ENCODE measurements around the gene SNRPA. TPM values are rescaled to one million over a fixed set of nuclear protein-coding genes. Genes with fewer than 3 reads are reported as not detected.

SNRPA gene
- total and polyA plus RNA-seq, 2 of the 8 experiments (the other 6 are each of a cell fraction or from before 2014, with no cell fraction given) = 201 to 202 TPM

DNA sequence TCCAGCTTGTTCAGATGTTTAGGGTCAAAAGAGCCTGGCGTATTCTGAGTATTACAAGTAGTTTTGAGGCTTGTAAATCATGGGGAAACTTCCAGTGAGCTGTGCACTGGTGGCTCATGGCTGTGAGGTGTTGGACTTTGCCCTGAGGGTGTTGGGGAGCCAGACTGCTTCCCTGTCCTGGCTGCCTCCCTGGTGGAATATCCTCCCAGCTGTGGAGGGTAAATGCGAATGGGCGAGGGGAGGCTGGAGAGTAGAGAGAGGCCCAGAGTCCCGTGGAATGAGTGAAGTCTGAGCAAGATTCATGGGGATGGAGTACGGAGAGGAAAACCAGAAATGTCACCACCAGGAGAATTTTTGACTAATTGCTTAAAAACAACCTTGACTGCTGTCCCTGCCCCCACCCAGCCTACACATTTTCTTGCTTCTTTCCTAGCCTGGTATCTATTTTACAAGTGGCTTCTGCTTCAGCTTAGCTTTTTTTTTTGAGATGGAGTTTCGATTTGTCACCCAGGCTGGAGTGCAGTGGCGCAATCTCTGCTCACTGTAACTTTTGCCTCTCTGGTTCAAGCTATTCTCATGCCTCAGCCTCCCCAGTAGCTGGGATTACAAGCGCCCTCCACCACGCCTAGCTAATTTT lies 3.7 kb downstream of the SNRPA start:
- Histone ChIP-seq H3K23me2 (ENCODE audit: low read depth, low read length) (peaks cover 7% of the 10 kb centered on the region), H4K20me1 (replicated peaks in 1 of 2; ENCODE audit: control insufficient read depth in 1 of 2, insufficient read depth in 2 of 2, low read length in 2 of 2) (peaks cover 22 to 32% of the 10 kb centered on the region in 2 experiments), H2BK20ac (ENCODE audit: low read length) (no peak overlapping the region), H3K4me2 (ENCODE audit: insufficient read depth in 1 of 2, low read depth in 2 of 2, low read length in 2 of 2) (peak overlapping the region; percentile 34 to 56), H3K27ac (ENCODE audit: low read depth, low read length) (no peak overlapping the region), H4K8ac (ENCODE audit: extremely low read depth, insufficient read depth, low read length) (no peak overlapping the region), H2BK12ac (ENCODE audit: low read depth, low read length) (no peak overlapping the region), H3K18ac (ENCODE audit: extremely low read depth, low read length) (no peak overlapping the region), H3K79me1 (ENCODE audit: low read depth, low read length) (peaks cover 7% of the 10 kb centered on the region), H3K9me3 (ENCODE audit: insufficient read depth in 2 of 2, low read depth in 1 of 2, low read length in 1 of 2) (no peaks in the 10 kb centered on the region), H3K4ac (replicated peaks; ENCODE audit: insufficient read length, low read depth, low read length) (no peak overlapping the region), H4K91ac (replicated peaks; ENCODE audit: insufficient read length, low read length) (no peak overlapping the region), H3K79me2 (ENCODE audit: control insufficient read depth in 1 of 2, insufficient read depth in 2 of 2, low read length in 2 of 2) (peaks cover 43 to 77% of the 10 kb centered on the region in 2 experiments), H3K9ac (replicated peaks in 1 of 4; ENCODE audit: extremely low read depth in 1 of 4, low read depth in 3 of 4, low read length in 3 of 4) (peak overlapping the region in 2 of 4 experiments; percentile 26 to 41; a peak in 4 of 7 replicates), H2BK120ac (replicated peaks; ENCODE audit: low read depth, low read length) (no peak overlapping the region), H3K56ac (replicated peaks; ENCODE audit: insufficient read length, low read depth, low read length) (no peak overlapping the region), H2BK5ac (ENCODE audit: low read depth, low read length) (no peak overlapping the region), H2AFZ (ENCODE audit: low read length) (no peak overlapping the region), H3K4me1 (replicated peaks in 1 of 4; ENCODE audit: control insufficient read depth in 3 of 4, insufficient read depth in 4 of 4, low read length in 3 of 4) (peaks cover 0 to under 1% (median 0%) of the 10 kb centered on the region in 4 experiments; a peak in 3 of 7 replicates), H2AK5ac (ENCODE audit: low read depth, low read length) (no peak overlapping the region), H3K4me3 (ENCODE audit: extremely low read depth in 1 of 4, insufficient read depth in 2 of 4, low read depth in 3 of 4, low read length in 4 of 4) (peak overlapping the region in 1 of 4 experiments; percentile 31; a peak in 2 of 8 replicates), H4K5ac (ENCODE audit: insufficient read length, low read depth, low read length) (no peak overlapping the region), H3K23ac (ENCODE audit: insufficient read length) (no peak overlapping the region), H3K27me3 (replicated peaks in 1 of 4; ENCODE audit: control insufficient read depth in 3 of 4, extremely low read depth in 1 of 4, insufficient read depth in 3 of 4, low read length in 3 of 4) (no peaks in the 10 kb centered on the region), H3K36me3 (ENCODE audit: control insufficient read depth in 2 of 4, insufficient read depth in 4 of 4, low read length in 3 of 4) (peaks cover 21 to 64% (median 42%) of the 10 kb centered on the region in 4 experiments; a peak in 7 of 8 replicates), H3K14ac (ENCODE audit: insufficient read length) (no peak overlapping the region), H2BK15ac (ENCODE audit: low read length) (no peak overlapping the region)
- POLR2A ChIA-PET (ENCODE audit: partially characterized antibody) = interaction anchor here (0.7 to 15.7 kb wide), 7 partner anchors 12 to 124 kb away, joined by 3 to 399 read pairs (median 6); partner anchors contain the start of genes COQ8B, EGLN2, ITPKC and MIA
- DNase-seq (ENCODE audit: low read depth in 1 of 2, low spot score in 2 of 2) = no peak
- CTCF ChIA-PET (ENCODE audit: partially characterized antibody) = interaction anchor here (0.6 to 3.4 kb wide), 6 partner anchors 12 to 495 kb away, joined by 3 to 14 read pairs (median 4); no protein-coding TSS in a partner anchor
- WGBS, 2 experiments (ENCODE audit: extremely low coverage in 1 of 2, insufficient coverage in 1 of 2, insufficient read length in 1 of 2, insufficient replicate concordance in 2 of 2, low coverage in 1 of 2, low lambda C conversion rate in 2 of 2, missing lambda C conversion rate in 1 of 2) = 97% methylated on average over 7 of the region's 9 CpGs; no CpG with 5 or more reads in 1 of the 2 experiments
- no peak for TF ChIP-seq CBX8 (IDR thresholded peaks at IDR 0.05; ENCODE audit: borderline replicate concordance, low read depth, low read length)
- TF ChIP-seq POLR2AphosphoS5 (IDR thresholded peaks at IDR 0.05; ENCODE audit: low read depth, low read length) = peak; percentile 48; the same call in 1 of the 2 replicates
- peak; percentile 24 to 46; a peak in 2 of 3 replicates for TF ChIP-seq POLR2A (IDR thresholded peaks at IDR 0.05; ENCODE audit: control extremely low read depth in 1 of 2, low read depth in 2 of 2, low read length in 2 of 2)
- no peak for TF ChIP-seq FOSL1 (IDR thresholded peaks at IDR 0.05; ENCODE audit: insufficient read depth, low read depth, low read length)
- FAIRE-seq = no peak

Measured in H1 (cell line).